Smooth muscle cell (in vitro differentiated cells): ENCODE results near the gene UBR2. TPM values are rescaled to one million over a fixed set of nuclear protein-coding genes. Genes with fewer than 3 reads are reported as not detected.

Source experiments
- DNase-seq: peaks from one replicate; lab custom pipeline; 2025; ENCODE audit not compliant: unreplicated experiment; lab: John Stamatoyannopoulos, UW
- H2AFZ ChIP-seq: fragments of 200-600 bp; sonication (generic); 2 replicates; pipeline ENCODE4 v1.6.0; 2016; ENCODE audit warnings: antibody characterized with exemption, low read depth, mild to moderate bottlenecking
- H3F3A ChIP-seq: fragments of 200-600 bp; sonication (generic); 2 replicates; pipeline ENCODE4 v1.6.0; 2017; ENCODE audit warnings: antibody characterized with exemption, low read depth
- H3K27ac ChIP-seq: fragments of 200-600 bp; sonication (generic); 2 replicates; pipeline ENCODE4 v1.5.1; 2016; ENCODE audit warnings: low read depth, mild to moderate bottlenecking
- H3K27me3 ChIP-seq: fragments of 200-600 bp; sonication (generic); 2 replicates; pipeline ENCODE4 v1.6.1; 2016; ENCODE audit warnings: low read depth, mild to moderate bottlenecking
- H3K36me3 ChIP-seq: fragments of 200-600 bp; sonication (generic); 2 replicates; pipeline ENCODE4 v1.5.1; 2016; ENCODE audit warnings: low read depth
- H3K4me1 ChIP-seq: fragments of 200-600 bp; sonication (generic); 2 replicates; pipeline ENCODE4 v1.5.1; 2016; ENCODE audit warnings: low read depth
- H3K4me2 ChIP-seq: fragments of 200-600 bp; sonication (generic); 2 replicates; pipeline ENCODE4 v1.6.0; 2016; ENCODE audit warnings: mild to moderate bottlenecking
- H3K4me3 ChIP-seq: fragments of 200-600 bp; sonication (generic); 2 replicates; pipeline ENCODE4 v1.5.1; 2016; ENCODE audit warnings: mild to moderate bottlenecking
- H3K79me2 ChIP-seq: fragments of 200-600 bp; sonication (generic); 2 replicates; pipeline ENCODE4 v1.6.0; 2016; ENCODE audit warnings: low read depth, mild to moderate bottlenecking
- H3K9ac ChIP-seq: fragments of 200-600 bp; sonication (generic); 2 replicates; pipeline ENCODE4 v1.6.0; 2016; ENCODE audit warnings: low read depth
- H3K9me3 ChIP-seq: fragments of 200-600 bp; sonication (generic); replicated peaks from 2 replicates; pipeline ENCODE4 v1.5.1; 2016; ENCODE audit warnings: low read depth
- H4K20me1 ChIP-seq: fragments of 200-600 bp; sonication (generic); 2 replicates; pipeline ENCODE4 v1.6.0; 2016; ENCODE audit warnings: low read depth
- CTCF ChIP-seq: fragments of 200-600 bp; sonication (generic); IDR thresholded peaks from 2 replicates; pipeline ENCODE4 v1.5.1; 2017; ENCODE audit warnings: borderline replicate concordance, mild to moderate bottlenecking, antibody characterized with exemption; ENCODE audit not compliant: insufficient read depth, poor library complexity, severe bottlenecking
- WGBS: methylation state at CpG from one replicate; pipeline ENCODE4 v1.1.7; 2016; ENCODE audit warnings: low lambda C conversion rate; 5-methylcytosine and 5-hydroxymethylcytosine counted together
- polyA plus RNA-seq: library from polyadenylated mRNA; unstranded; fragments of >200 nt; fragmentation: Nextera tagmentation; extraction: Ambion mirVana; gene quantifications from 2 replicates; pipeline ENCODE4 v1.2.1, GENCODE V29; 2016
- total RNA-seq: library from RNA; depleted of rRNA; stranded (reverse); fragments of >200 nt; gene quantifications from 2 replicates; pipeline ENCODE4 v1.2.3, GENCODE V29; 2014

UBR2 gene
- total and polyA plus RNA-seq, 2 experiments from 2014 or later = 8.1 to 22.6 TPM

DNA sequence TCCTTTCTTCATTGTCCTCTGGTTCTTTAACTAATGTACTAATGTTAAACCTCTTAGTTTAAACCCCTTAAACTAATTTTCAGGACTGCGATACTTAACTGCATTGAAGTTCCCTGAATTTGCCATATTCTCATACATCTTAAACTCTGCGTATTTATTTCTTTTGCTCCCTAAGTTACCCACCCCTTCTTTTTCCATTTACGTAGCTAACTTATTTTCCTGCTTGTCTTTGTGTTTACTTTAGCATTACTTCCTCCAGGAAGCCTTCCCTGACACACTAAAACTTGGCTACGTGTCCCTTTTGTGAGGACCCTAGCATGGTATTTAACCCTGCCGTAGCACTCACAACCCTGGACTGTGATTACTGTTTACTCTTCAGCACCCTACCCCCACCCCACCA is 79.0 kb downstream of the UBR2 start:
- H3K36me3 ChIP-seq = peaks cover 35% of the 10 kb centered on the region

DNA sequence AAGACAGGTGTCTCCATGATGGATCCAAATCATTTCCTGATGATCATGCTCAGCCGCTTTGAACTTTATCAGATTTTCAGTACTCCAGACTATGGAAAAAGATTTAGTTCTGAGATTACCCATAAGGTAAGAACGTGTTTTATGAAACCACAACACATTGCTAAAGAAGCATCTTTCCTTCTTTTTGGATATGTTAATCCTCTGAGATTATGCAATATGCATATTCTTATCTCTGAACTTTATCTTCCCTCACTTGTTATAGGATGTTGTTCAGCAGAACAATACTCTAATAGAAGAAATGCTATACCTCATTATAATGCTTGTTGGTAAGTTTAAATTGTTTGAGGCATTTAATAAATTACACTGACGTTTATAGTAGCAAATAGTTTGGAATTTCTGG is 80.4 kb downstream of the UBR2 start:
- Histone ChIP-seq H3K27me3 (no peaks in the 10 kb centered on the region), H3K4me1 (no peaks in the 10 kb centered on the region), H3K4me2 (no peak overlapping the region), H3K9ac (no peak overlapping the region), H3K79me2 (no peaks in the 10 kb centered on the region), H3K27ac (no peak overlapping the region), H2AFZ (no peak overlapping the region), H3K36me3 (peaks cover 40% of the 10 kb centered on the region), H3K9me3 (no peaks in the 10 kb centered on the region), H3F3A (no peaks in the 10 kb centered on the region), H4K20me1 (no peaks in the 10 kb centered on the region), H3K4me3 (no peak overlapping the region)
- no peak for TF ChIP-seq CTCF
- DNase-seq = no peak
- WGBS = 91% methylated on average over 3 of the region's 3 CpGs

More for the DNA sequence above, 79.0 kb downstream of the UBR2 start:
- no peak for DNase-seq
- H3K4me2 ChIP-seq = no peak overlapping the region
- no peaks in the 10 kb centered on the region for H3K27me3 ChIP-seq
- H4K20me1 ChIP-seq = no peaks in the 10 kb centered on the region
- H3K9me3 ChIP-seq = no peaks in the 10 kb centered on the region
- H3K4me1 ChIP-seq = no peaks in the 10 kb centered on the region
- TF ChIP-seq CTCF = no peak
- no peak overlapping the region for H3K4me3 ChIP-seq
- no peaks in the 10 kb centered on the region for H3K79me2 ChIP-seq
- no peaks in the 10 kb centered on the region for H3F3A ChIP-seq
- H3K27ac ChIP-seq = no peak overlapping the region
- H3K9ac ChIP-seq = no peak overlapping the region
- no peak overlapping the region for H2AFZ ChIP-seq
- WGBS = 95% methylated on average over 5 of the region's 5 CpGs

- Histone ChIP-seq H3K36me3 (peaks cover 24% of the 10 kb centered on the region), H3K27me3 (no peaks in the 10 kb centered on the region), H3K4me1 (no peaks in the 10 kb centered on the region), H3K4me3 (no peak overlapping the region), H3K4me2 (no peak overlapping the region), H4K20me1 (no peaks in the 10 kb centered on the region), H2AFZ (no peak overlapping the region), H3F3A (no peaks in the 10 kb centered on the region), H3K27ac (no peak overlapping the region), H3K9me3 (no peaks in the 10 kb centered on the region), H3K79me2 (no peaks in the 10 kb centered on the region), H3K9ac (no peak overlapping the region)
- 94% methylated on average over 5 of the region's 5 CpGs for WGBS
- DNase-seq = no peak
- TF ChIP-seq CTCF = no peak
These were observed 88.4 kb downstream of the UBR2 start for GRCh38 chr6:42652024-42652746.

GRCh38 chr6:42653851-42654250 is 90.0 kb downstream of the UBR2 start:
- WGBS = 94% methylated on average over 5 of the region's 5 CpGs

More at GRCh38 chr6:42653851-42654250, 90.0 kb downstream of the UBR2 start:
- peaks cover 29% of the 10 kb centered on the region for H3K36me3 ChIP-seq
- no peaks in the 10 kb centered on the region for H3K79me2 ChIP-seq
- no peak overlapping the region for H3K27ac ChIP-seq
- H3K9ac ChIP-seq = no peak overlapping the region
- H3K27me3 ChIP-seq = no peaks in the 10 kb centered on the region
- DNase-seq = no peak
- no peak overlapping the region for H2AFZ ChIP-seq
- H3K4me2 ChIP-seq = no peak overlapping the region
- H3K4me1 ChIP-seq = no peaks in the 10 kb centered on the region
- H4K20me1 ChIP-seq = no peaks in the 10 kb centered on the region
- H3F3A ChIP-seq = no peaks in the 10 kb centered on the region
- no peaks in the 10 kb centered on the region for H3K9me3 ChIP-seq
- no peak overlapping the region for H3K4me3 ChIP-seq
- TF ChIP-seq CTCF = no peak
